Skeletal muscle tissue (tissue), 4 donors: Measurements from ENCODE around the gene HEXIM2. TPM values are rescaled to one million over a fixed set of nuclear protein-coding genes. Genes with fewer than 3 reads are reported as not detected.
A peak's percentile ranks its signal among the peaks of the same experiment; 100 is the strongest.
"Not testable (repeated sequence)": the region's sequence is repeated elsewhere in the genome, so short reads cannot be mapped to it uniquely, and the experiment has no call there.

Source experiments
- H3K27ac ChIP-seq: one replicate; pipeline ENCODE4 v1.7.0; 2013; ENCODE audit warnings: mild to moderate bottlenecking, low read depth, low read length, inconsistent platforms
- H3K27me3 ChIP-seq, 3 donors: one replicate each; pipeline ENCODE4 v1.7.0; 2013; ENCODE audit warnings: low read length in 3 of 3; ENCODE audit not compliant: control insufficient read depth in 3 of 3, insufficient read depth in 3 of 3
- H3K36me3 ChIP-seq, 3 donors: one replicate each; pipeline ENCODE4 v1.7.0; 2013; ENCODE audit warnings: low read length in 3 of 3; ENCODE audit not compliant: control insufficient read depth in 3 of 3, insufficient read depth in 3 of 3
- H3K4me1 ChIP-seq, 3 donors: one replicate each; pipeline ENCODE4 v1.7.0; 2013; ENCODE audit warnings: low read length in 3 of 3, mild to moderate bottlenecking in 3 of 3; ENCODE audit not compliant: control insufficient read depth in 3 of 3, insufficient read depth in 3 of 3
- H3K4me3 ChIP-seq, 3 donors: one replicate each; pipeline ENCODE4 v1.7.0; 2013; ENCODE audit warnings: low read length in 3 of 3
- H3K9ac ChIP-seq, 3 donors: one replicate each; pipeline ENCODE4 v1.7.0; 2013; ENCODE audit warnings: low read length in 3 of 3, mild to moderate bottlenecking in 3 of 3, moderate library complexity in 2 of 3, low read depth in 1 of 3
- H3K9me3 ChIP-seq, 3 donors: one replicate each; pipeline ENCODE4 v1.7.0; 2013; ENCODE audit warnings: low read length in 3 of 3; ENCODE audit not compliant: control insufficient read depth in 3 of 3
- total RNA-seq: library from RNA; depleted of rRNA; stranded (reverse); fragments of >200 nt; gene quantifications from one replicate; pipeline ENCODE4 v1.2.3, GENCODE V29; 2014
- donor health status: Osteomylitis.

The HEXIM2 gene
- total RNA-seq, 1 donor from 2014 or later, result 10.4 TPM

DNA sequence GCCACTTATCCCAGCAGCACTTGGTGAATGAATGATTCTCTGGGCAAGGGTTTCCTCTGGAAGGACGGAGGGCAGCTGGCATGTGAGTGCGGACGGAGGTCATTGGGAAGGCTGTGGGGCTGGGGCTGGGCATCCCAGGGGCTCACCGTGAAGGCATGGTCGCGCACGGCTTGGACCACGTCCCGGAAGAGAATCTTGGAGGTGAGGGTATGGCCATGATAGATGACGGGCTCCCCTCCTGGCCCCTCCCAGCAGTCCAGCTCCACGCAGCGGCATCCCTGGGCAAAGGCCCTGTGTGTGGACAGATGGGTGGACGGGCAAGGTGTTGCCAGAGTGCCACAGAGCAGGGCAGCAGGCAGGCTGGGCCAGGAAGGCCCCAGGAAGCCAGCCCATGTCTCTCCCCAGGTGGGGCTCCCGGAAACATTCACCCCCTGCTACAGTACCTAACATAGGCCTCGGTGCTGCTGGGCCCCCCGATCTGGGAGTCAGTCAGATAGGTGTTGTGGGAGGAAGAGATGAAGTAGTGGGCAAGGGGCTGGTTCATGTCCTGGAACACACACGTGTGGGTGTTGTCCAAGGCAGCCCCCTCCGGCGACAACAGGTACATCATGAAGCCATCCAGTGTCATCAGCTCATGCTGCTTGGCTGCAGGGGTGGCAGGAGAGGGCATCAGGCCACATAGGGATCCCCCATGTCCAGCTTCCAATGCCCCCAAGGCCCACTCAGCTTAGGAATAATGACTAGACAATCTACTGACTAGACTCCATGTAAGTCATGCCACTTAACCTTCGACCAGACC, 43.6 kb upstream of the HEXIM2 start:
- H3K36me3 ChIP-seq, result peaks cover 35 to 56% (median 54%) of the 10 kb centered on the region in 3 donors
- no peaks in the 10 kb centered on the region for H3K9me3 ChIP-seq
- H3K27ac ChIP-seq, result no peak overlapping the region
- peak overlapping the region in 1 of 3 donors; percentile 40 for H3K9ac ChIP-seq
- H3K27me3 ChIP-seq, result no peaks in the 10 kb centered on the region
- H3K4me3 ChIP-seq, result no peak overlapping the region
- peaks cover 9 to 24% (median 9%) of the 10 kb centered on the region in 3 donors for H3K4me1 ChIP-seq

DNA sequence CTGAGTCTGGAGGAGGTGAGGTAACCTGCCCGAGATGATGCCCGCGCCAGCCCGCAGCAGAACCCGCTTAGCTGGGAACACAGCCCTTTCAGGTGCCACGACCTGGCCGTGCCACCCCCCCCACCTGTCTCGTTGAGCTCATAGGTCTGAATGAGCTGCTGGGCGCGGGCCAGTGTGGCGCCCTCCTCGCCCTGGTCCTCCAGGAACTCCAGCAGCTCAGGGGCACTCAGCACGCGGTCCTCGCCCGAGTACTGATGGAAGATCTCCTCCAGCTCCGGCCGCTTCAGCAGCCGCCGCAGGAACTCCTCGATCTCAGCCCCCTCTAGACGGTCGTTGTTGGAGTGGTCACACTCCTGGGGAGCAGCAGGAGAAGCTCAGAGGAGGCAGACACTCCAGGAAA, 43.0 kb upstream of the HEXIM2 start:
- no peak overlapping the region for H3K27ac ChIP-seq
- no peak overlapping the region for H3K4me3 ChIP-seq
- H3K9me3 ChIP-seq, result no peaks in the 10 kb centered on the region
- no peak overlapping the region for H3K9ac ChIP-seq
- H3K36me3 ChIP-seq, result peaks cover 31 to 50% (median 48%) of the 10 kb centered on the region in 3 donors
- H3K4me1 ChIP-seq, result peaks cover 7 to 24% (median 8%) of the 10 kb centered on the region in 3 donors
- no peaks in the 10 kb centered on the region for H3K27me3 ChIP-seq

DNA sequence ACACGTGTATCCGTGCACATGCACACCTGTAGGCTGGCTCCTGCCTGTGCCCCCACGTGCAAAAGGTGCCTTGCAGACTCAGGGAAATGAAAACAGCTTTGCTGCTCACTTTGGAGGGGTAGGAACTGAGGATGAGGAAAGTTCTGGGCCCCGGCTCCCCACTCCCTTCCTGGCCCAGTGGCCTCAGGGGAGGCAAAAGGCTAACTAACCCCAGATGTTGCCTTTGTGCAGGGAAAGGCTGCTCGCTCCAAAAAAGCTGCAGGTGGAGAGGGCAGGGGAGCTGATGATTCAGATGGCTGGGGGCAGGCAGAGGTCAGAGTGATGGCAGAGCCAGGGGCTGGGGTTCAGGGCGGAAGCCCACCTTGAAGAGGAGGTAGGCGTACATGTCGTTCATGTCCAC, 41.7 kb upstream of the HEXIM2 start:
- no peaks in the 10 kb centered on the region for H3K27me3 ChIP-seq
- H3K4me1 ChIP-seq, result peaks cover 19 to 31% (median 21%) of the 10 kb centered on the region in 3 donors
- no peaks in the 10 kb centered on the region for H3K9me3 ChIP-seq
- H3K4me3 ChIP-seq, result no peak overlapping the region
- peaks cover 31 to 45% (median 39%) of the 10 kb centered on the region in 3 donors for H3K36me3 ChIP-seq
- H3K27ac ChIP-seq, result no peak overlapping the region
- H3K9ac ChIP-seq, result no peak overlapping the region

DNA sequence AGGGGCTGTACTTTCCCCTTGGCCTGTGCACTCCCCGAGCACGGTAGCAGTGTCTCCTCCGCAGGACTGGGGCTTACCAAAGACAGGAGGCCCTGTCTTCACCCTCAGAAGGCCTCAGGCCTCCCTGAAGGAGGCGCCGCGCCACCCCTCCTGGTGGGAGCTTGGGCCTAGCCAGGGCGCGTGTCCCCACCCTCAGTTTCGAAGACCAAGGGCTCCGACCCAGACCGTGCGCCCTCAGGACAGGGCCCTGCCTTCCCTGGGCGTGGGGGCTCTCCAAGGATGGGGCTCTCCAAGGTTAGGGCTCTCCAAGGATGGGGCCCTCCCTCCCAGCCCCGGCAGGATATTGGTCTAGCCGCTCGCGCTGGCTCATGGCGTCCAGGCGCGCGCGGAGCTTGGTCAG, 41.1 kb upstream of the HEXIM2 start:
- no peaks in the 10 kb centered on the region for H3K27me3 ChIP-seq
- H3K4me3 ChIP-seq, result no peak overlapping the region
- no peak overlapping the region for H3K9ac ChIP-seq
- H3K9me3 ChIP-seq, result no peaks in the 10 kb centered on the region
- H3K4me1 ChIP-seq, result peaks cover 19 to 32% (median 22%) of the 10 kb centered on the region in 3 donors
- H3K27ac ChIP-seq, result no peak overlapping the region
- H3K36me3 ChIP-seq, result peaks cover 31 to 41% (median 35%) of the 10 kb centered on the region in 3 donors

DNA sequence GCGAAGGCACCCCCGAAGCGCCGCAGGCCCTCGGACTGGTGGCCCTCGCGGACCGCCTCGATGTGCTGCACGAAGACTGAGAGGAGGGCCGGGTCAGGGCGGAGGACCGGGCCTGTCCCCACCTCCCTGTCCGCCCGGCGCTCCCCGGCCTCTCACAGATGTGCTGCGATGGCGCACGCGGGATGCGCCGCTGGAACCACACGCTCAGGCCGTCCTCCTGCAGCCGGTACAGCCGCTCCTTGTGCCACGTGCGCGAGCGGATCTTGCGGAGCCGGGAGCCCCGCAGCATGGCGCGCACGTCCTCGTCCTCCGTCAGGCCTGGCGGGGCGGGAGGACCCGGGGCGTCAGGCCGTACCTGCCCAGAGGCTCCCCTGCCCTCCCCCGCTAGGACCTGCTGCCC, 40.6 kb upstream of the HEXIM2 start:
- H3K9ac ChIP-seq, result no peak overlapping the region
- no peak overlapping the region for H3K27ac ChIP-seq
- H3K27me3 ChIP-seq, result no peaks in the 10 kb centered on the region
- peaks cover 19 to 32% (median 22%) of the 10 kb centered on the region in 3 donors for H3K4me1 ChIP-seq
- peaks cover 31 to 36% (median 31%) of the 10 kb centered on the region in 3 donors for H3K36me3 ChIP-seq
- H3K4me3 ChIP-seq, result no peak overlapping the region
- H3K9me3 ChIP-seq, result no peaks in the 10 kb centered on the region

DNA sequence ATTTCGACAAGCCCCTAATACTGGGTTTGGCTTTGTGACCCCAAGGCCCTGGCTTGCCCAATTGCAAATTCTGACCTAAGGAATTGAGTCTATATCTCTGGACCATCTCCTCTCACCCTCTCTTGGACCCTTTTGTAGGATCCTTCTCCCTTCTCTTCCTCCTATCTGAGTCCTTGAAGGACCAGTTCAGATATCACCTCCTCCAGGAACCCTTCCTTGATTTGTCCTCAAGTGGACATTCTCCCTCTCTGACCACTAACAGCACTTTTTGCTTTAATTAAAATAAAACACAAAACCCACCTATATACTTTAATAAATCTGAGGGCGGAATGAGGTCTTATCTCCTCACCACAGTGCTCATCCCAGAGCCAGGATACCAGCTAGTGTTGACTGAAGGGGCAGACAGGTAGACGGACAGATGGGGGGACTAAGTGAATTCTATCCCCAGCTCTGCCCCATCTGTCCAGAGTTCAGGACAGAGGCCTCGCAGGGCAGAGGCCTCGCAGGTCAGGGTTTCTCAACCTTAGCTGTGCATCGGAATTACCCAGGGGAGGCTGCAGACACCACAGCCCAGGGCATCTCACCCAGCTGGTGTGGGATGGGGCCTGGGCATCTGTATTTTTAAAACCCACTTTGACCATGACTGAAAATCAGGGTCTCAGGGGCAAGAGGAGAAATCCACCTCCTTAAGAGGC, 38.5 kb upstream of the HEXIM2 start:
- no peaks in the 10 kb centered on the region for H3K27me3 ChIP-seq
- no peak overlapping the region for H3K4me3 ChIP-seq
- peak overlapping the region; percentile 51 for H3K27ac ChIP-seq
- H3K9me3 ChIP-seq, result no peaks in the 10 kb centered on the region
- no peak overlapping the region for H3K9ac ChIP-seq
- peaks cover 16 to 20% (median 19%) of the 10 kb centered on the region in 3 donors for H3K36me3 ChIP-seq
- H3K4me1 ChIP-seq, result peaks cover 37 to 49% (median 40%) of the 10 kb centered on the region in 3 donors

DNA sequence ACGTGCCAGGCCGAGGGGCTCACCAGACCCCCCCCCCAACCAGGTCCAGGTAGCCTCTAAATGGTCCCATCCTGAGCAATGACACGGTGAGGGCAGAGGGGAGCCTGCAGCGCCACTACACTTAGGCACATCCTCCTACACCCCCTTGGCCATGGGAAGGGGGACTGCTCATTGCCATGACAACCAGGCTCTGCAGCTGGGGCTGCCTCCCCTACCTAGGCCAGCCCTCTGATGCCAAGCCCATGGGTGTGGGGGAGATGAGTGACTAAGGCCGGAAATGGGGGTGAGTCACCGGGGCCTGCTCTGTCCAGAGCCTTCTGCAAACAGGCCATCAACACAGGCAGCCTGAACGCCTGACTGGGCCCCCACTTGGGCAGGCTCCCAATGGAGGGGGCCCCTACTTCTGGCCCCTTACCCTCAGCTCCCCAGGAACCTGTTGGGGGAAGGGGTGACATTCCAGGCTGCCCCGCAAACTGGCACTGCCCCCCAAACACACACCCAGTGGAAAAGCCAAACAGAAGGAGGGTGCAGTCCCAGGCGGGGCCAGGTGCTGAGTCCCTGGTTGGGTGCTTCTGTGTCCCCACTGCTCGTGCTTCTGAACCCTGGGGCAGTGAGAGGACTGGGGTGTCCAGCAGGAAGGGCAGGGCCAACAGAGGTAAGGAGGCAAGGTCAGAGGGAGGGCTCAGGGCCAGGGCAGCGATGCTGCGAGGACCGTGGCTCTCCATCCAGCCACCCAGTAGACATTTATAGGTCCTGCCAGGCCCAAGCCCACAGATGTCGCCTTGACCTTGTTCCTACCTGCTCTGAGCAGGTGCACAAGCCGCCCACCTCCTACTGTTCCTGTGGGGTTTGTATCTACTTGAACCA, 37.5 kb upstream of the HEXIM2 start:
- Histone ChIP-seq H3K9me3 (no peaks in the 10 kb centered on the region), H3K9ac (peak overlapping the region in 2 of 3 donors; percentile 20 to 33), H3K27me3 (no peaks in the 10 kb centered on the region), H3K36me3 (peaks cover 11 to 12% (median 12%) of the 10 kb centered on the region in 3 donors), H3K4me3 (peak overlapping the region in 1 of 3 donors; percentile 14), H3K4me1 (peaks cover 46 to 58% (median 49%) of the 10 kb centered on the region in 3 donors), H3K27ac (peak overlapping the region; percentile 51)

DNA sequence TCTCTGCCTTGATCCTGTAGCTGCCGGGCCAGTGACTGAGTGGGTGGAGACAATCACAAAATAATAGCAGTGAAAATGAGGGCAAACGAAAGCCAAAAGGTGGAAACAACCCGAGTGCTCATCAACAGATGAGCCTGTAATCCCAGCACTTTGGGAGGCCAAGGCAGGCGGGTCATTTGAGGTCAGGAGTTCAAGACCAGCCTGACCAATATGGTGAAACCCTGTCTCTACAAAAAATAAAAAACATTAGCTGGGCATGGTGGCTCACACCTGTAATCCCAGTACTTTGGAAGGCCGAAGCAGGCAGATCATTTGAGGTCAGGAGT, 36.9 kb upstream of the HEXIM2 start:
- H3K4me3 ChIP-seq, H3K9me3 ChIP-seq, H3K36me3 ChIP-seq, H3K27me3 ChIP-seq: not testable (repeated sequence)
- H3K4me1 ChIP-seq, result peaks cover 52 to 64% (median 55%) of the 10 kb centered on the region in 3 donors
- H3K27ac ChIP-seq, result peak overlapping the region; percentile 51
- peak overlapping the region in 2 of 3 donors; percentile 20 to 33 for H3K9ac ChIP-seq

DNA sequence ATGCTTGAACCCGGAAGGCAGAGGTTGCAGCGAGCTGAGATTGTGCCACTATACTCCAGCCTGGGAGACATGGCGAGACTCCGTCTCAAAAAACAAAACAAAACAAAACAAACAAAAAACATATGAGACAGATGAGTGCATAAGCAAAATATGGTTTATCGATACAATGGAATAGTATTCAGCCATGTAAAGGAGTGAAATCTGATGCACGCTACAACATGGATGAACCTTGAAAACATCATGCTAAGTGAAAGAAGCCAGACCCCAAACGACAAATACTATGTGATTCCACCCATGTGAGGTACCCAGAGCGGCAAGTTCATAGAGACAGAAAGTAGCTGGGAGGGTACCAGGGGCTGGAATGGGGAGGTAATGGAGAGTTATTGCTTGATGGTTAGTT, 36.2 kb upstream of the HEXIM2 start:
- no peaks in the 10 kb centered on the region for H3K36me3 ChIP-seq
- H3K27ac ChIP-seq, result no peak overlapping the region
- no peaks in the 10 kb centered on the region for H3K27me3 ChIP-seq
- no peaks in the 10 kb centered on the region for H3K9me3 ChIP-seq
- no peak overlapping the region for H3K4me3 ChIP-seq
- no peak overlapping the region for H3K9ac ChIP-seq
- peaks cover 60 to 72% (median 63%) of the 10 kb centered on the region in 3 donors for H3K4me1 ChIP-seq
